DMS114 treated with DMSO at 0.1 percent for 48 hours (cell line): ENCODE results near the gene SNTB2.
A peak's percentile ranks its signal among the peaks of the same experiment; 100 is the strongest.

Source experiments
- DNase-seq: peaks from one replicate; lab custom pipeline; 2025; ENCODE audit not compliant: unreplicated experiment; lab: John Stamatoyannopoulos, UW

Gene SNTB2

DNA sequence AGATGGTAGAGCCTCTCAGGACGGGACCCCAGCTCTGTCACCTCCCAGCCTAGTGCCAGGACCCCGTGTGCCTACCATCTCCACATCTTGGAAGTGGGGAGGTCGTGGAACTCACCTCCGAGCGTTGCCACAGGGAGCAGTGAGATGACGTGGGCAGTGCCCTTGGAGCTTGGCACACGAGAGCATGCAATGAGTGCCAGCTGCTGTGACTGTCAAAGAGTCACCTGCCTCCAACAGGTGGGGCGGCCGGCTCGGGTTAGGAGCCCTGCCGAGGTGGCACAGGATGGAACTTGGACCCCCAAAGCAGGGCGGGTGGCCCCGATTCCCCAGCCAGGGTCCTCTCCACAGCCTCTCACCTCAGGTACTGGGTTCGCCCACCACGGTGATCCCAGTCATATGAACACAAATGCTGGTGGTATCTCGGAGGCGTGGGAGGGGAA is 129.7 kb downstream of the SNTB2 start:
- no peak for DNase-seq

DNA sequence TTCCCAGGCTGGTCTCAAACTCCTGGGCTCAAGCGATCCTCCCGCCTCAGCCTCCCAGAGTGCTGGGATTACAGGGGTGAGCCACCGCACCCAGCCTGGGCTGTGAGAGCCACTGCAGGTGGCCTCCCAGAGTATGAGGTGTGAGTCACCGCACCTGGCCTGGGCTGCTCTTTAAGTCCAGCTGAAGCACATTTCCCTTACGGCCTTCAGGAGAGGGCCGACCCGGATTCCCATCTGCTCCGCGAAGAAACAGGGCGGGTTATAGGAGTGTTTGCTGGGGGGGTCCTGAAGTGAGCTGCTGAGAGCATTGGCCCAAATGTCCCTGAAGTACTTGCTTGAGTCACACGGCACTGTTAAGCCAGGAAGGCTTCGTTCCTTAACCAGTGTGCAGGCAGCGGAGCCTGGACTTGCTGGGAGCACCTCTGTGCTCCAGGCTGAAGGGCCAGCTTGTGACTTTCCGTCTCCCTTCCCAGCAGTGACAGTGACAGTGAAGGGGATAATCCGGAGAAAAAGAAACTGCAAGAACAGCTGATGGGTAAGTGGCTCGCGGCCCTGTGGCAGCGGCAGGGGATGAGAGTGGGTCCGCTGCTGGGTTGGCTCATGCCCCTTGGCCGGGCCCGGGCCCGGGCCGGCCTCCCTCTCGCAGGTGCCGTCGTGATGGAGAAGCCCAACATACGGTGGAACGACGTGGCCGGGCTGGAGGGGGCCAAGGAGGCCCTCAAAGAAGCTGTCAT is 131.4 kb downstream of the SNTB2 start:
- no peak for DNase-seq

DNA sequence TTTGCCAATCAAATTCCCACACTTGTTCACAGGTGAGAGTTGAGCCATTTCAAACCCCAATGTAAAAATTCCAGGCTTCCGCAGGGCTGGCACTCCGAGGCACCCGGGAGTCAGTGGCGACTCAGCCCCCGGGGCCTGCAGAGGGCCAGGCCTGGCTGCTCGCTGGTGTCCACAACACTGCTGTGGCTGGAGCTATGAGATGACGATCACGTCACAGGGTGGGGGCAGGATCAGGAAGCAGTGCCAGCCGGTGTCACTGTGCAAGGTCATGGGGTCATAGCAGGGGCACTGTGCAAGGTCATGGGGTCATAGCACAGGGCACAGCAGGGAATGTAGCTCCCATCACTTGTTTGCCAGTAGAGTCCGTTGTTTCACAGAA is 131.9 kb downstream of the SNTB2 start:
- no peak for DNase-seq

DNA sequence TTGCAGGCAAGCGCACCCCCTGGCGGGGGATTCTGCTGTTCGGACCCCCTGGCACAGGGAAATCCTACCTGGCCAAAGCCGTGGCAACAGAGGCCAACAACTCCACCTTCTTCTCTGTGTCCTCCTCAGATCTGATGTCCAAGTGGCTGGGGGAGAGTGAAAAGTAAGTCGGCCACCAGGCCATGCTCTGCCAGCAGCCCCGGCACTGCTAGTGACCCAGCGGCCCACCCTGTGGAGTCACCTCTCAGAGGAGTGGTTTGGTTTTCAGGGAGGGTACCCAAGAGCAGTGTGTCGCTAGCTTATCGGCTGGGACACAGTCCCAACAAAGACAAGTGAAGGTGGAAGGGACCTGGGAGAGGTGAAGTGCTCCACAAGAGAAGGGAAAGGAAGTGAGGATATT is 132.4 kb downstream of the SNTB2 start:
- no peak for DNase-seq

DNA sequence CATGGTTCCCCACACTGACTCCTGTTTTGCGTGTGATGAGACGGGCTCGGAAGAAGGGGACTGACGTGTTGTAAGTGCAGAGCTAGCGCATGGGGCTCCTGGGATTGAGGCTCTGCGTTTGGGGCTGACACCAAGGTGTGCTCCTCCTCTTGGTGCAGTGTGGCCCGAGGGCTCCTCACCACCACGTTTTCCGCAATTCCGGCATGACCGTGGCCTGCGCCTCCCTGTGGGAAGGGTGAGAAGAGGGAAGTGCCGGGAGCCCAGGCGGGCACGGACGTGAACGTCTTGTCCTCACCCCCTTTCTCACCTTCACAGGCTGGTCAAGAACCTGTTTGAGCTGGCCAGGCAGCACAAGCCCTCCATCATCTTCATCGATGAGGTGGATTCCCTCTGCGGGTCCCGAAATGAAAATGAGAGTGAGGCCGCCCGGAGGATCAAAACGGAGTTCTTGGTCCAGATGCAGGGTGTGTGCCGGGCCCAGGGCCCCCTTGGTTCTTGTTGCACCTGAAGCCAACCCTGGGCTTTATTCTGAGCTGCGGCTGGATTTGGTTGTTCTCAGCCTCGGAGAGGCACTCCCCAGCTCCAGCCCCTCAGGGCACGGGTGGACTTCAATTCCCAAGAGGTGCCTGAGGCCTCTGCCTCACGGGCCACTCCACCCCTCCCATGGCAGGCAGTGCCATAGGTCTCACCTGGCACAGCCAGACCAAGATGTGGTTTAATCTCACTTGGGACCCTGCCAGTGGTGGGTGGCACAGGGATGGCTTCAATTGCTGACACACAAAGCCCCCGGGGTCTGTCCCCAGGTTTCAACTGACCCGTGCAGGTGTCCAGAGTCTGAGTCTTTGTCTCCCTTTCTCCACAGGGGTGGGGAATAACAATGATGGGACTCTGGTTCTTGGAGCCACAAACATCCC is 133.1 kb downstream of the SNTB2 start:
- DNase-seq = no peak

DNA sequence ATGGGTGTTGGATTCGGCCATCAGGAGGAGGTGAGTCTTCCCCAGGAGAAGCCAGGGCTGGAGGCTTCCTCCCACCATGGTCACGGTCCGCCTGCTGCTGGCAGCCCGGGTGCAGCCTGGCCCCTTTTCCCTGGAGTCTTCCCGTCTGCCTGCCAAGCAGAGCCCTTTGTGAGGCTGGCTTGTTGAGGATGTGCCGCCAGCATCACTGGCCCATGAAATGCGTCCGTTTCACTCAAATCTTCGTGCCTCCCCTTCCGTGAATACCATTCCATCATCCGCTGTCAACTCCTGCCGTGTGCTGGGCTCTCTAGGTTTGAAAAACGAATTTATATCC is 133.7 kb downstream of the SNTB2 start:
- no peak for DNase-seq

DNA sequence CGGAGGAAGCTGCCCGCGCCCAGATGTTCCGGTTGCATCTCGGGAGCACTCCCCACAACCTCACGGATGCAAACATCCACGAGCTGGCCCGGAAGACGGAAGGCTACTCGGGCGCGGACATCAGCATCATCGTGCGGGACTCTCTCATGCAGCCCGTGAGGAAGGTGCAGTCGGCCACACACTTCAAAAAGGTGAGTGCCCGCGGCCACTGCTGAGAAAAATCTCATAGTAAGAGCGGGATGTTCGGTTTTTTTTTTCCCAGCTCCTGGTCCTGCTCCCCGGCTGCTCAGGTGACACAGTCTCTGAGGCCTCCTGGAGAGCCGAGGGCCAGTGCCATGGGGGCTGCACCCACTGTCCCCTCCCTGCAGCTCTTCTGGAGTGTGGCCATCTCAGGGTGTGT is 134.1 kb downstream of the SNTB2 start:
- DNase-seq = no peak

DNA sequence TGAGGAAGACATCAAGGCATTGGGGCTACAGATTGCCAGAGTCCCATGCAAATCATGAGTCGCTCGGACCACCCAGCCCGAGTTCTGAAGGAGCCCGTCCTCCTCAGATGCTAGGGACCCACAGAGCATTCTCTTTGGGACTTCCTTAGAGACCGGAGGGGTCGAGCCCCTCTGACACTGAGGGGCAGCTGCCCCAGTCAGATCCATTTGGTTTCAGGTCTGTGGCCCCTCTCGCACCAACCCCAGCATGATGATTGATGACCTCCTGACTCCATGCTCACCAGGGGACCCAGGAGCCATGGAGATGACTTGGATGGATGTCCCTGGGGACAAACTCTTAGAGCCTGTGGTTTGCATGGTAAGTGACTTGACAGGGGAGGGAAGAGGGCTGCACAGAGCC is 135.4 kb downstream of the SNTB2 start:
- no peak for DNase-seq

DNA sequence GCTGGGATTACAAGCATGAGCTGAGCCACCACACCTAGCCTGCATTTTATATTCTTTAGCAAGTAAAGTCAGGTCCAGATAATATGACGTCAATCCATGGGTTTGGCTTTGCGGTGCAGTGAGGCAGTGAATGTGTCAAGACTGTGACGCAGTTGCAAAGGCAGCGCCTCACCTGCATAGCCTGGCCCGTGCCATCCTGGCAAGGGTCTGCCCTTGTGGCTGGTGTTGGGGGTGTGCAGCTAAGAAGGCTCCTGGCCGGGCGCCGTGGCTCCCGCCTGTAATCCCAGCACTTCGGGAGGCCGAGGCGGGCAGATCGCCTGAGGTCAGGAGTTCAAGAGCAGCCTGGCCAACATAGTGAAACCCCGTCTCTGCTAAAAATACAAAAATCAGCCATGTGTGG is 136.5 kb downstream of the SNTB2 start:
- DNase-seq = no peak

DNA sequence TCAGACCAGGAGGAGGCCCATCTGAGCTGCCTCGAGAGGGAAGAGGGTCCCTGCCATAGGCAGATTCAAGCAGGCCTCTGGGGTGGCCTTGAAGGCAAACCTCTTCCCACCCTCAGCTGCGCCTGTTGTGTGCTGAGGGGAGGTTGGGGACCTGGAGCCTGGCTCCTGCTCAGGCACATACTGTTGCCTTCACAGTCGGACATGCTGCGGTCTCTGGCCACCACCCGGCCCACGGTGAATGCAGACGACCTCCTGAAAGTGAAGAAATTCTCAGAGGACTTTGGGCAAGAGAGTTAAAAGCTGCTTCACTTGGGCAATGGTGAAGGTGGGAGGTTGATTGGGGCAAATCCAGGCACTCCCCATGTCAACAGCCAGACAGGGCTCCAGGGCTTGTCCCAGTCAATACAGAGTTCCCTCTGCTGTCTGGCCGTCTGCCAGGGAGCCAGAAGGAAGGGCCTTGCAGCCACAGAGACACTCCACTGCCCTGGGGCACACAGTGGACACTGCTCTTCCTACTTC is 137.1 kb downstream of the SNTB2 start:
- DNase-seq = no peak

DNA sequence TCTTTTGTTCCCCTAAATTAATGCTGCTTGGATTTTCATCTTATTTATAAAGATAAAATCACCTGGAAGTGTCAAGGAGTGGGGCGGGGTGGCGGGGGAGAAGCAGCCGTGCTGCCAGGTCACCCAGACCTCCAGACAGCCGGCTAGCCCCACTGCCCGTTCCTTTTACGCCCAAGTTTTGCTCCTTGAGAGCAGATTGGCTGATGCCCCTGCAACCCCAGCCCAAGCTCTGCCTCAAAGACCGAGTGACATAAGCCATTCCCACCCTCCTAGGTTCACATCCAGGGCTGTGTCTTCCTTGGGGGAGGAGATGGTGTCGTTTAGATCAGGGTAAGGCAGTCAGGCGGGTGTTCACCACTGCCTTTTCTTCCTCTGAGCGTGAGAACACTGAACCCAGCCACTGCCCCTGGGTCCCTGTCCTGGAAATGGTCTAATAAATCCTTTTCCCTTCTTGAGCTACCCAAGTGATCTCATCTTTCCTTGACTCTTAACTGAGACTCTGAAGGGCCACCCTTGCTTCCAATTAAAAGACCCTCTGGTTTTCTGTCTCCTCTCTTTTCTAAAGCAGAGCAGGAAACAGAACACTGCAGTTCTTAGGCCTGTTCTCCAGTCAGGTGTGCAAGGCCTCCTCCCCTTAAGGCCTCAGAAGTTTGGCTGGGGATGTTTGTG is 137.8 kb downstream of the SNTB2 start:
- no peak for DNase-seq

DNA sequence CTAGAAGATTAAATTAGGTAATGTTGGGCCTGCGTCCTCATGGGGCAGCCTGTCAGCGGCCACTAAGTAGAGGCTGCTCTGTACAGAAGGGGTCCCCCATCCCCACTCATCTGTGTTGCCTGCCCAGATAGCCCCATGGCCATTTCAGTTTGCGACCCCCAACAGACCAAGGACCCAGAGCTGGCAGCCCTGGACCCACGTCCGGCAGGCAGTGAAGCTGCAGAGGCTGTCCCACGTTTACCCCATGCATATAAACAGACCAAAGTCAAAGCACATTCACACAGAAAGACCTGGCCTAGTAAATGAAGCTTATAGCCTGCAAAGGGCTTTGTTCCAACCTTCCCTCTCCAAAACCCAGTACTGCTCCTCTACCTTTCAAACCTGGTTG is 138.8 kb downstream of the SNTB2 start:
- no peak for DNase-seq

DNA sequence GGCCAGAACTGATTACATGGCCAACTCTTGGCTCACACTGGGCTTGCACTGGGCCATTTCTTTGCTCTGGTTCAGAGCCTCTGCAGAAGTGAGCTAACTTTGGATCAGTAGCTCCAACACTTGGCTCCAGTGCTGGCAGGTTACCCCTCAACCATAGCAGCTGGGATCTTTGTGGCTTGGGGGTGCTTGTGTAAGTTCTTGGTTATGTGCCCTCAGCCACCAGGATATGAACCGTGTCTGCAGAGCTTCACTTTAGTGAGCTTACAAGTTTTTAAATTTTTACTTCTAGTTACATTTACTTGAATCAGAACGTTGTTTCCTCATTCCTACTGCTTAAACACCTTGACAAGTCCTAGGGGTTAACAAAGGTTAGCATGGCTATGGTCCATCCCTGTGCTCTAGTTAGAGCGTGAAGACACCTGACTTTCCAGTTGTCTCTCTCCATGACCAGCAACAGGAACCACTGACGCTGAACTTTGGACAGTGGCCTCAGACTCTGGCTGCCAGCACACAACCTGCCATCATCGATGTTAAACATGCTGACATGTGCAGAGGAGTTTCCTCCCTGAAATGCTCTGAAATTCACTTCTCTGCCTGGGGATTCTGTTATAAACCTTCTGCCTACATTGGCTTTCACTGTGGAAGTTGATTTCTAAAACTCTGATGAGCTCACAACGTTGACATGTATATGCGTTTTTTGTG is 139.4 kb downstream of the SNTB2 start:
- no peak for DNase-seq

DNA sequence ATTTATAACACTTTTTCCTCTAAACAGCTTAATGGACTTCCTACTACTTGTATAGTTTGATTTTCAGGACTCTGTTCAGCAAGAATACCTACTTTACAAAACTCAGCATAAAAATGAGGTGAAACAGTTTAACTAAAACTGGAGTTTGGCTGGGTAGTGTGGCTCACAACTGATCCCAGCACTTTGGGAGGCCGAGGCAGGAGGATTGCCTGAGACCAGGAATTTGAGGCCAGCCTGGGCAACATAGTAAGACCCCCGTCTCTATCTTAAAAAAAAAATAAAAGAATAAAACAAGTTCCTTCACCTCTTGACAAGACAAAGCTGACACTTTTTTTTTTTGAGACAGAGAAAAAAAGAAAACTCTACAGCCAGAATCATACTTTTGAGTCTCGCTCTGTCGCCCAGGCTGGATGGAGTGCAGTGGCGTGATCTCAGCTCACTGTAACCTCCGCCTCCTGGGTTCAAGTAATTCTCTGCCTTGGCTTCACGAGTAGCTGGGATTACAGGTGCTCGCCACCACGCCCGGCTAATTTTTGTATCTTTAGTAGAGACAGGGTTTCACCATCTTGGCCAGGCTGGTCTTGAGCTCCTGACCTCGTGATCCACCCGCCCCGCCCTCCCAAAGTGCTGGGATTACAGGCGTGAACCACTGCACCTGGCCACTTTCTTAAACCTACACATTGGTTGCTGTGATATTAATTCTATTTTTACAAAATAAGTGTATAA is 140.8 kb downstream of the SNTB2 start:
- DNase-seq = no peak

DNA sequence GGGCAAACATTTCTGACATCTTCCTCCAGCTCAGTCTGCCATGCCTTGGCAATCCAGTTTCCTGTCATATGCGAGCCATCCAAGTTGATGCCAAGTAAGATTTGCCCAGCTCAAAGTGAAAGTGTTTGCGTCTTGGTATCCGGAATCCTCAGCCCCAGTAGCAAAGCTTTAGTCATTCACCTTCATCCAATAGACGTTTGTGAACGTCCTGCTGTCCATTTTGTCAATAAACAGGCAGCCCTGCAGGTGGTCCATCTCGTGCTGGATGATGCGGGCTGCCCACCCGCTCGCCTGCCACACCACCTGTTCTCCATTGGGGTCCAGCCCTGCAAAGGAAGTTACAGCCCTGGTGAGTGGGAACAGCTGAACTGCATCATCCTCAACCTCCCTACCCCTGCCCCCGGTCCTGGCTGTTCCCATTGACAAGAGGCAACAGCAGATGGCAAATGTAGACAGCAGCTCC is 141.9 kb downstream of the SNTB2 start:
- no peak for DNase-seq

DNA sequence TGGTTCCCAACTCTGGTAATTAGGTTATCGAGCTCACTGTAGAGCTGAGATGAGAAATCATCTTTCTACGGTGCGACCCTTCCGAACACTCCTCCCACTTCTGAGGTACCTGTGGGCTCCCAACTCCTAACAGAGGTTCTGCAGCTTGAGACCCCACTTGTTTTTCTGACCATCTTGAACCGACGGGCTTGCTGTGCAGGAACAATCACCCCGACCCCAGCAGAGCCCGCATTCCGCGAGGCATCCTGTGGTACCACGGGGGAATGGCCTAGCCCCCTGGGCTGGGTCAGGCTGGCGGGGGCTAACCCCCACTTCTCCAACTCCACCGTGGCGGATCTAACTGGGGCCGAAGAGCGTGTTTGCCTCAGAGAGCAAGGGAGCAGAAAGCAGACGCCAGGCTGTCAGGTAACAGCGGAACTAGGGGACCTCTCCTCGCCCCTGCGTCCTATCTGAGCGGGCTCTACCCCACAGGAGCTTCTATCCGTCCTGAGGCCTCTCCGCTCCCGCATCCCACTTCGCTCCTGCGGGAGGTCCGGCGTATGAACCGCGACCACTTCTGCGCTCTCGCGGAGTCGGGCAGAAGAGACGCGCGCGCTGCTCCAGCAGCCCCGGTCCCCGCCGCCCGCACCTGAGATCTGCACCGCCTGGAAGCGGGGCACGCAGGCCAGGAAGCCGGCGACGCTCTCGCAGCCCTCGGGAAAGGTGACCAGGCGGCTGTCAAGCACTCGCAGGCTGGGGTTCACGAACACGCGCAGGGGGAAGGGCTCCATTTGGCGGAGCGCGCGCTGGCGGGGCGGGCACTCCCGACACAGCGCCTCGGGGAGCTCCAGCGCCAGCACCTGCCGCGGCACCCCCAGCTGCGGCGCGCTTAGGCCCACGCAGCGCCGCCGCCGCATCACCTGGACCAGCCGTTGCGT is 142.7 kb downstream of the SNTB2 start:
- DNase-seq = no peak

DNA sequence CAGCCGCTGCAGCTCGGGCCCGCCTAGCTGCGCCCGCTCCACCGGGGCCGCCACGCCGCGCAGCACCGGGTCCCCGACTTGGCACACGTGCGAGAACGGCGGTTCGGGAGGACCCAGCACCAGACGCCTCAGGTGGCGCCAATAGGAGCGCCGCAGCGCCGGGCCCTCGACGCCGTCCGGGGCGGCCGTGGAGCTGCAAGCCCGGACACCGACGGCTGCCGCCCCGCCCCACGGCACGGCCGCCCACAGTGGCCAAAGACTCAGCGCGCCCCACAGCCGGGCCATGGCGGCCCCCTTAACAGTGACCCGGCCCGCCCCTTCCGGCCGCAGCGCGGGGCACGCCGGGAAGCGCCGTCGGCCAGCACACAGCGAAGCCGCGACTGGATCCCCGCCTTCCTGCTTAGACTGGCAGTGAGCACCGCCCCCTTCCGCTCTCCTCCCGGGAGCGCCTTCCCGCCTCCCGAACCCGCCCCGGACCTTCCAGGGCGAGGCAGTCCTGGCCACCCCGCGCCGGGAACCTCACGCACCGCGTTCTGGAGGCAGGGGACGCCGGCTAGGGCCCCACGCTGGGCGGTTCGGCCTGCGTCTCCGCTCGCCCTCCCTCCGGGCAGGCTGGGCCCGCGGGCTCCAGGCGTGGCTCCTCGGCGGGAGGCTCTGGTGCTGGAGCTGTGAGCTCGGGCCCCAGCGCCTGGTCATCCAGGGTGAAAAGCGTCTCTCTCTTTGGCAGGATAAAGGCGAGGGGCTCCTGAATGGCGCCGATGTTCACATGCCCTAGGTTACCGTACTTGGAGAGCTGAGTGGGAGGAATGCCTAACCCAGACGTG is 143.5 kb downstream of the SNTB2 start, which contains the start of gene PDF:
PDF (minus strand) TSS at position 303 of the 824 bp plus-strand sequence; CDS start at position 285, 18 bp downstream.
- DNase-seq = peak; percentile 88

DNA sequence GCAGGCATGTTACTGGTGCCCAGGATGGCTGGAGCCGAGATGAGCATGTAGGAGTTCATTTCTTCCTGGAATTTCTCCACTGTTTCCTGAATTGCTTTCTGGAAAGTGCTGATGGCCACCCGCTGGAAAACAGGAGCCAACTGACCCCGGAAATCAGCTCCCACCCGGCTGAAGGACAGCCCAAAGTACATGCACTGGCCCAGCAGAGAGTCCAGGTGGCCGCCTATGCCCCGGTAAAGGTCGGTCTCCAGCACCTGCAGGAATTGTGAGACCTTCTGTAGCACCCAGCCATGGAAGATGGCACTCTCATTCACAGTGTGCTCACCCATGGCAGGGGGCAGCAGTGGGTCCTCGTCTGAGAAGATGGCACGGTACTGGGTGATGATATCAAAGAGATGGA is 147.7 kb downstream of the SNTB2 start:
- DNase-seq = no peak
